ENCODE results near the gene DMRT1.

DMRT1 gene

GRCh38 chr9:841371-842209, at the start of gene DMRT1:
DMRT1 (plus strand) TSS chr9:841697; CDS start chr9:841839, 142 bp downstream.
- no peak for DNase-seq (ENCODE audit: low read depth)
- no peak within 1 kb of the TSS for H3K4me3 ChIP-seq (ENCODE audit: low read depth, low read length)

GRCh38 chr9:792331-793260, 48.9 kb upstream of the DMRT1 start:
- H3K4me3 ChIP-seq (ENCODE audit: low read depth, low read length), result no peak overlapping the region
- peak; percentile 19 for DNase-seq (ENCODE audit: low read depth)

- no peak for DNase-seq (ENCODE audit: low read depth)
- no peak overlapping the region for H3K4me3 ChIP-seq (ENCODE audit: low read depth, low read length)
Observed at GRCh38 chr9:794386-794785, 47.1 kb upstream of the DMRT1 start.

GRCh38 chr9:795869-796268, 45.6 kb upstream of the DMRT1 start:
- DNase-seq (ENCODE audit: low read depth), result no peak
- no peak overlapping the region for H3K4me3 ChIP-seq (ENCODE audit: low read depth, low read length)

GRCh38 chr9:800591-801150, 40.8 kb upstream of the DMRT1 start:
- H3K4me3 ChIP-seq (ENCODE audit: low read depth, low read length), result no peak overlapping the region
- DNase-seq (ENCODE audit: low read depth), result no peak

- H3K4me3 ChIP-seq (ENCODE audit: low read depth, low read length), result no peak overlapping the region
- peak; percentile 29 for DNase-seq (ENCODE audit: low read depth)
Observed at GRCh38 chr9:801399-802071, 40.0 kb upstream of the DMRT1 start.

GRCh38 chr9:804026-804425, 37.5 kb upstream of the DMRT1 start:
- no peak for DNase-seq (ENCODE audit: low read depth)
- H3K4me3 ChIP-seq (ENCODE audit: low read depth, low read length), result no peak overlapping the region

GRCh38 chr9:805151-805550, 36.3 kb upstream of the DMRT1 start:
- no peak overlapping the region for H3K4me3 ChIP-seq (ENCODE audit: low read depth, low read length)
- DNase-seq (ENCODE audit: low read depth), result no peak

GRCh38 chr9:806285-807156, 35.0 kb upstream of the DMRT1 start:
- DNase-seq (ENCODE audit: low read depth), result no peak
- H3K4me3 ChIP-seq (ENCODE audit: low read depth, low read length), result no peak overlapping the region

GRCh38 chr9:811106-811531, 30.4 kb upstream of the DMRT1 start:
- H3K4me3 ChIP-seq (ENCODE audit: low read depth, low read length), result no peak overlapping the region
- no peak for DNase-seq (ENCODE audit: low read depth)

- H3K4me3 ChIP-seq (ENCODE audit: low read depth, low read length), result no peak overlapping the region
- no peak for DNase-seq (ENCODE audit: low read depth)
Observed at GRCh38 chr9:818958-819357, 22.5 kb upstream of the DMRT1 start.

- no peak overlapping the region for H3K4me3 ChIP-seq (ENCODE audit: low read depth, low read length)
- DNase-seq (ENCODE audit: low read depth), result no peak
Observed at GRCh38 chr9:826500-827280, 14.8 kb upstream of the DMRT1 start.

GRCh38 chr9:840343-840742, 1.2 kb upstream of the DMRT1 start:
- H3K4me3 ChIP-seq (ENCODE audit: low read depth, low read length), result no peak overlapping the region
- DNase-seq (ENCODE audit: low read depth), result no peak

- no peak overlapping the region for H3K4me3 ChIP-seq (ENCODE audit: low read depth, low read length)
- no peak for DNase-seq (ENCODE audit: low read depth)
Observed at GRCh38 chr9:842635-843426, 1.3 kb downstream of the DMRT1 start.

- no peak for DNase-seq (ENCODE audit: low read depth)
- no peak overlapping the region for H3K4me3 ChIP-seq (ENCODE audit: low read depth, low read length)
Observed at GRCh38 chr9:843427-843785, 1.9 kb downstream of the DMRT1 start.

GRCh38 chr9:846852-847251, 5.4 kb downstream of the DMRT1 start:
- no peak overlapping the region for H3K4me3 ChIP-seq (ENCODE audit: low read depth, low read length)
- no peak for DNase-seq (ENCODE audit: low read depth)

GRCh38 chr9:847505-847904, 6.0 kb downstream of the DMRT1 start:
- H3K4me3 ChIP-seq (ENCODE audit: low read depth, low read length), result no peak overlapping the region
- DNase-seq (ENCODE audit: low read depth), result no peak
